ENCODE measurements around the gene JMJD1C.

The JMJD1C gene

DNA sequence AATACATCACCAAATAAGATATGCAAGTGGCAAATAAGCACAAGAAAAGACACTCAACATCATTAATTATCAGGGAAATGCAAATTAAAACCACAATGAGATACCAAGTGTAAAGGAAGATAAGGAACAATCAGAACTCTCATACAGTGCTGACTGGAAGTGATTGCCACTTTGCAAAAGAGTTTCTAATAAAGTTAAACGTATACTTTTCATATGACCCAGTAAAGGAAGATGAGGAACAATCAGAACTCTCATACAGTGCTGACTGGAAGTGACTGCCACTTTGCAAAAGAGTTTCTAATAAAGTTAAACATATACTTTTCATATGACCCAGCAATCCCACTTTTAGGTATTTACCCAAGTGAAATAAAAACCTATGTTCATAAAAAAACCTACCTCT, 12.2 kb upstream of the JMJD1C start:
- DNase-seq: no peak

- DNase-seq: no peak
These were observed 8.7 kb upstream of the JMJD1C start for GRCh38 chr10:63474488-63474887.

- DNase-seq: no peak
These were observed 5.2 kb upstream of the JMJD1C start for GRCh38 chr10:63470928-63471327.

GRCh38 chr10:63468947-63469346, 3.2 kb upstream of the JMJD1C start:
- DNase-seq: no peak

- no peak for DNase-seq
These were observed 2.1 kb upstream of the JMJD1C start for GRCh38 chr10:63467841-63468240.

- peak; percentile 42 for DNase-seq
These were observed 563 bp upstream of the JMJD1C start for GRCh38 chr10:63466144-63466935.

GRCh38 chr10:63464402-63465292, 1.1 kb downstream of the JMJD1C start:
- DNase-seq: no peak

DNA sequence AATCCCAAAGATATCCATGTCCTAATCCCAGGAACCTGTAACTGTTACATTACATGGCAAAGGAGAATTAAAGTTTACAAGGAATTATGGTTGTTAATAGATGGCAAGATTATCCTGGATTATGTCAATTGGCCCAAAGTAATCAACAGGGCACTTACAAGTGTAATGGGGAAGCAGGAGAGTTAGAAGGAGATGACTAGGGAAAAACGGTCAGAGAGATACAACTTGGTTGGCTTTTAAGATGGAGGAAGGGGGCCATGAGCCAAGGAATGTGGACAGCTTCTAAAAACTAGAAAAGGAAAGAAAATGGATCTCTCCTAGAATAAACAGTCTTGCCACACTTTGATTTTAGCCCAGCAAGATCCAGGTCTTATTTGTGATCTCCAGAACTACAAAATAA, 3.3 kb downstream of the JMJD1C start:
- DNase-seq: no peak

GRCh38 chr10:63458177-63458576, 7.6 kb downstream of the JMJD1C start:
- no peak for DNase-seq

- DNase-seq: no peak
These were observed 8.2 kb downstream of the JMJD1C start for GRCh38 chr10:63457594-63457993.

DNA sequence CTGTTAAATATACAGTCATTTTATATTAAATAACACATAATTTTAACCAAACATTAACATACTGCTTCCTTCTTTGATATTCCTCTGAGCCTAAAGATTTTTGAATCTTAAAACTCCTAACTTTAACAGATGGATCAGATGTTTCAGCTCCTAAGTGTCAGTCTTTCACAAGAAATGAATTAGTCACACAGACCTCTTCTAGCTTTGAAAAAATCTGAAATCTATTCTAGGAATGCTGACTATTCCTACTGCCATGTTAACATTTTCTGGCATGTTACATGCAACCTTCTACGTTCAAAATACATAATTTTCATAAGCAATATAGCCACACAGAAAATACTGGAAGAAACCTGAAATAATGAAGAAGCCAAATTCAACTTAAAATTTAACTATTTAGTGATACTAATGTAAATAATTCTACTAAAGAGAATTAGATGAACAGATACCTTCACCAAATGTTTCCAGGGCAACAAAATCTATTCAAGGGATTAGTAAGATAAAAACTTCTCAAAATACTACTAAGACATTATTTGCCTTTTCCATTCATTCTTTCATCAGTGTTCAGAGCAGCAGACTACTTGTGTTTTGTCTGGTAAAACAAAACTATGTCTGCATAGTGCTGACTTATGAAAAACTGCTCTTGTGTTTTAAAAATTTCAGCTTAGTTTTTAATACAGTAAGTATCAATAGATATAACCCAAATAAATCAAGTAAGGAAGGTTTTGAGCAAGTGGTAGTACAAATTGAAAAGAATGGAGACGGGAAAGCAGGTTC, 9.2 kb downstream of the JMJD1C start:
- no peak for DNase-seq

DNA sequence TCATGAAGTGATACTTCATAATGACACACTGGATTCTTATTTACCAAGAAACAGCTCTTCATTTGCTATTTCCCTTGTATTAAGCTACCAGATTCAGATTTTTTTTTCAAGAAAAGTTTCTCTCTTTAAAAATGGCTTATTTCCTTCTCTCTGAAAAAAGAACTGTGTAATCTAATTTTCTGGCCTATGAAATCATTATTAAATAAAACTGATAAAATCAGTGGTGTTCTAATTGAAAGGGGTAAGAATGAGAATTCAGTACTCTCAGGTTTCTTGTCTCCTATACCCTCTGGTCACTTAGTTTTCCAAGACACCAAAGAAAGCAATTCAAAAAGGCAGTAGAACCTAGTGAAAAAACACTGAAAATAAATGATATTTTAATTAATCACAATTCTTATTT, 10.3 kb downstream of the JMJD1C start:
- DNase-seq: no peak

DNA sequence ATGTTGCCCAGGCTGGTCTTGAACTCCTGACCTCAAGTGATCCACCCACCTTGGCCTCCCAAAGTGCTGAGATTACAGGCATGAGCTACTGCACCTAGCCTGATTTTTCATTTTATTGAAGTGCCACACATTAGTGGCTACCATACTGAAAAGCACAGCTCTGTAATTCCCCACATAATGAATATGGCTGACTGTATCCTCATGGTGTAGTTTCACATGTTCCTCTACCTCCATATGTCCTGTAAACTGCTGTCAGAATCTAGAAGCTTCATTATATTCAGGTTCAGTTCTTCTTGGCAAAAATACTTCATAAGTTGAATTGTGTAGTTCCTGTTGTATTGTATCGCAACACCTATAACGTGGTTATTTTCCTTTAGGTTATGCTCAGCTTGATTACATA, 11.1 kb downstream of the JMJD1C start:
- no peak for DNase-seq

- DNase-seq: no peak
These were observed 13.3 kb downstream of the JMJD1C start for GRCh38 chr10:63452524-63452923.

DNA sequence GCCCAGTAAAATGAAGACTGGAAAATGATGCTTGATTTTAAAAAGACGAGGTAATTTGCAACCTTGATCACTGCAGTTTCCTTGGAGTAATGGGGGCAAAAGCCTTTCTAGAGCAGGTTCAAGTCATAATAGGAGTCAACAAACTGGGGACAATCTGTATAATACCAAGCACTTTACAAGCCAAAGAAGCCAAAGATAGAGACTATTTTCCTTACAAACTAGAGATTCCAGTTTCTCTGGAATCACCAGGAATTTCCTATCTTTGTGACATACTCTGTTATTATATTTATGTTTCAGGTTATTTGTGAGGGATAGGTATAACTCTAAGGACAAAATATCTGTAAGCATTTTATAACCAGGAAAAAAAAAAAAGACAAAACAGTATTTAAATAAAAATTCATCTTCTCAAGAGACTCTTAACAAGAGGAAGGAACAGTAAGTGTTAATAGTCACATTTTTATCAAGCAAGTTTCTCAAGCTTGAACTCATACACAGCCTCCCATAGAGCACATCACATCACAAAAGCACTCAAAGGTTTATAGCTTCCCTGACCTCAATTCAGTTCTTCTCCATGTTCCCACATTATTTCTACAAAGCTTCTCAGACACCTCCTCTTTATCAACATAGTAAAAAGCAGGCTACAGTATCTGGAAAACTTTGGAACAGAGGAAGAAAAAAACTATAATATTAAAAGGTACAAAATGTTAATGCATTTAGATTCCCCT, 18.9 kb downstream of the JMJD1C start:
- no peak for DNase-seq

- no peak for DNase-seq
These were observed 24.4 kb downstream of the JMJD1C start for GRCh38 chr10:63441404-63441803.

- DNase-seq: no peak
These were observed 26.2 kb downstream of the JMJD1C start for GRCh38 chr10:63439607-63440006.

- DNase-seq: no peak
These were observed 27.0 kb downstream of the JMJD1C start for GRCh38 chr10:63438506-63439498.

DNA sequence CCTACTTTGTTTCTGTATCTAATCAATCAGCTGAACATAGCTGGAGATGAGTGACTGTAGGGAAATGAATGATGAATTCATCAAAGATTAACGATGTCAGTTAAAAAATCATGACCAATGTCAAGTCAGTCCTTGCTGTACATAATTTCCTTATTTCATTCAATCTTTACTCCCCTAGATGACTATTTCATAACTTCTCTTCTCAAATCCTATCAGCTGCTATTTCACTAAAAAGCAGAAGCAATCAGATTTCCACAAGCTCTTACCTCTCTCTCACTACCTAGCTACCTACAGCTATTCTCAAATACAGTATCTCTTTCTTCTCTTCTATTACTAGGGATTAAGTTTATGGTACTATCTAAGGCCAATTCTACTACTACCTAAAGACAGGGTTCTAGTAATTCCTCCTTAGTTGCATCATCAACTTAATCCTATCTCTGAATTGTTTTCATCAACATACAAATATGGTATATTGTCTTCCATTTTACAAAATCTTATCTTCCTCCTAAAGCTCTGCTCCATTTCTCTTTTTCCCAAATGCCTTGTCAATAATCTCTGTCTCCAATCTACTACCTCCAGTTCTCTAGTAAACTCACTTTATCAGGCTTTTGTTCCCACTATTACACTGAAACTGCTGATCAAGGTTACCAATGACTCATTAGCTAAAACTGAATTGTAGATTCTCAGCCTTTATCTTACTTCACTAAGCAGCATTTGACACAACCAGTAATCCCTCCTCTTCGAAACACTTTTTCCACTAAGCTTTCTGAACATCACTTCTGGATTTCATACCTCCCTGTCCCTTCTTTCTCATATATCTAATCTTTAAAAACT, 28.4 kb downstream of the JMJD1C start:
- DNase-seq: no peak

GRCh38 chr10:63436225-63436624, 29.6 kb downstream of the JMJD1C start:
- DNase-seq: no peak
